KMS-11 (cell line): Measurements from ENCODE around the gene ANKIB1.

ENCODE experiments used
- H2AFZ ChIP-seq: fragments of 200-600 bp; sonication (generic); 2 replicates; pipeline ENCODE4 v1.6.1; 2016; ENCODE audit warnings: antibody characterized with exemption, mixed run types, low read depth
- H3K27ac ChIP-seq: fragments of 200-600 bp; sonication (generic); 2 replicates; pipeline ENCODE4 v1.6.1; 2016; ENCODE audit warnings: mild to moderate bottlenecking, mixed run types
- H3K27me3 ChIP-seq: fragments of 200-600 bp; sonication (generic); 2 replicates; pipeline ENCODE4 v1.6.1; 2017; ENCODE audit warnings: mild to moderate bottlenecking, low read depth, mixed run types, moderate library complexity; ENCODE audit not compliant: insufficient read depth
- H3K36me3 ChIP-seq: fragments of 200-600 bp; sonication (generic); 2 replicates; pipeline ENCODE4 v1.6.1; 2017; ENCODE audit warnings: mild to moderate bottlenecking, mixed run types; ENCODE audit not compliant: insufficient read depth
- H3K4me1 ChIP-seq: fragments of 200-600 bp; sonication (generic); 2 replicates; pipeline ENCODE4 v1.6.1; 2016; ENCODE audit warnings: mild to moderate bottlenecking, low read depth, mixed run types; ENCODE audit not compliant: poor library complexity, severe bottlenecking
- H3K4me2 ChIP-seq: fragments of 200-600 bp; sonication (generic); 2 replicates; pipeline ENCODE4 v1.7.0; 2016; ENCODE audit warnings: mild to moderate bottlenecking, mixed run types
- H3K4me3 ChIP-seq: fragments of 200-600 bp; sonication (generic); IDR thresholded peaks from 2 replicates; pipeline ENCODE4 v1.6.1; 2017; ENCODE audit warnings: low read depth, low read length, mixed read lengths; ENCODE audit not compliant: insufficient read depth
- H3K79me2 ChIP-seq: fragments of 200-600 bp; sonication (generic); 2 replicates; pipeline ENCODE4 v1.6.1; 2016; ENCODE audit warnings: low read depth, mixed run types; ENCODE audit not compliant: insufficient read depth
- H3K9ac ChIP-seq: fragments of 200-600 bp; sonication (generic); 2 replicates; pipeline ENCODE4 v1.6.1; 2016; ENCODE audit warnings: mild to moderate bottlenecking, mixed run types
- H4K20me1 ChIP-seq: fragments of 200-600 bp; sonication (generic); 2 replicates; pipeline ENCODE4 v1.6.1; 2016; ENCODE audit warnings: mild to moderate bottlenecking, mixed run types; ENCODE audit not compliant: insufficient read depth
- CTCF ChIP-seq: fragments of 200-600 bp; sonication (generic); conservative IDR thresholded peaks from 2 replicates; pipeline ENCODE4 v1.6.1; 2017; ENCODE audit warnings: low read depth, mild to moderate bottlenecking, antibody characterized with exemption, low read length, moderate library complexity, mixed read lengths

The ANKIB1 gene

GRCh38 chr7:92447345-92448204, 201.8 kb downstream of the ANKIB1 start, which contains the start of gene GATAD1:
Gene GATAD1, plus strand, starts transcription at chr7:92447482. Its CDS starts 248 bp downstream, at chr7:92447730.
- peak within 1 kb of the TSS; percentile 99 for H3K9ac ChIP-seq
- peak within 1 kb of the TSS; percentile 79 for H3K4me2 ChIP-seq
- no peaks in the 10 kb centered on the region for H3K79me2 ChIP-seq
- H2AFZ ChIP-seq = peak within 1 kb of the TSS; percentile 89
- peak; percentile 24; the same call in 1 of the 2 replicates for TF ChIP-seq CTCF
- H3K4me1 ChIP-seq = peaks cover 11% of the 10 kb centered on the region
- H4K20me1 ChIP-seq = no peaks in the 10 kb centered on the region
- H3K27ac ChIP-seq = peak within 1 kb of the TSS; percentile 91
- no peaks in the 10 kb centered on the region for H3K36me3 ChIP-seq
- peak within 1 kb of the TSS; percentile 68 for H3K4me3 ChIP-seq
- H3K27me3 ChIP-seq = no peaks in the 10 kb centered on the region

GRCh38 chr7:92448205-92448747, 202.5 kb downstream of the ANKIB1 start:
- H3K36me3 ChIP-seq = no peaks in the 10 kb centered on the region
- peak overlapping the region; percentile 99 for H3K9ac ChIP-seq
- peak overlapping the region; percentile 79 for H3K4me2 ChIP-seq
- H3K4me3 ChIP-seq = peak overlapping the region; percentile 68
- peak; percentile 87 for TF ChIP-seq CTCF
- H4K20me1 ChIP-seq = no peaks in the 10 kb centered on the region
- peak overlapping the region; percentile 89 for H2AFZ ChIP-seq
- peaks cover 11% of the 10 kb centered on the region for H3K4me1 ChIP-seq
- H3K27me3 ChIP-seq = no peaks in the 10 kb centered on the region
- no peaks in the 10 kb centered on the region for H3K79me2 ChIP-seq
- H3K27ac ChIP-seq = peak overlapping the region; percentile 91
